Superior temporal gyrus (tissue), 1 donor: ENCODE results near the gene ZNF618.
"Not testable (repeated sequence)": the region's sequence is repeated elsewhere in the genome, so short reads cannot be mapped to it uniquely, and the experiment has no call there.

ENCODE experiments used
- DNase-seq: peaks from one replicate; pipeline ENCODE4 v3.0.0-alpha.2; 2016; ENCODE audit errors: extremely low spot score

Gene ZNF618

GRCh38 chr9:114081441-114082016, 205.4 kb downstream of the ZNF618 start:
- DNase-seq = no peak

- peak; percentile 98 for DNase-seq
These were observed 206.1 kb downstream of the ZNF618 start for GRCh38 chr9:114082017-114082762.

- DNase-seq = not testable (repeated sequence)
These were observed 206.8 kb downstream of the ZNF618 start for GRCh38 chr9:114082763-114083412.

- no peak for DNase-seq
These were observed 207.6 kb downstream of the ZNF618 start for GRCh38 chr9:114083666-114084065.

- no peak for DNase-seq
These were observed 208.4 kb downstream of the ZNF618 start for GRCh38 chr9:114084282-114085073.

- no peak for DNase-seq
These were observed 209.3 kb downstream of the ZNF618 start for GRCh38 chr9:114085387-114085789.

- no peak for DNase-seq
These were observed 209.9 kb downstream of the ZNF618 start for GRCh38 chr9:114086009-114086408.

GRCh38 chr9:114086607-114087006, 210.5 kb downstream of the ZNF618 start:
- no peak for DNase-seq

- no peak for DNase-seq
These were observed 211.6 kb downstream of the ZNF618 start for GRCh38 chr9:114087721-114088120.

- DNase-seq = no peak
These were observed 212.6 kb downstream of the ZNF618 start for GRCh38 chr9:114088571-114089170.

- no peak for DNase-seq
These were observed 213.2 kb downstream of the ZNF618 start for GRCh38 chr9:114089206-114089840.

- DNase-seq = no peak
These were observed 214.7 kb downstream of the ZNF618 start for GRCh38 chr9:114090798-114091197.

GRCh38 chr9:114091711-114092110, 215.6 kb downstream of the ZNF618 start:
- no peak for DNase-seq

GRCh38 chr9:114092336-114092735, 216.2 kb downstream of the ZNF618 start:
- DNase-seq = no peak

- DNase-seq = no peak
These were observed 216.9 kb downstream of the ZNF618 start for GRCh38 chr9:114093031-114093471.

- DNase-seq = no peak
These were observed 217.8 kb downstream of the ZNF618 start for GRCh38 chr9:114093761-114094505.

- DNase-seq = no peak
These were observed 218.9 kb downstream of the ZNF618 start for GRCh38 chr9:114094971-114095370.

GRCh38 chr9:114096041-114096511, 220.0 kb downstream of the ZNF618 start:
- no peak for DNase-seq

- DNase-seq = no peak
These were observed 220.9 kb downstream of the ZNF618 start for GRCh38 chr9:114096866-114097612.

- no peak for DNase-seq
These were observed 221.5 kb downstream of the ZNF618 start for GRCh38 chr9:114097613-114098020.
